HG02970 (cell line): ENCODE data around the gene TRIM66.

Source experiments
- ATAC-seq: cut with Tn5 transposase; IDR thresholded peaks from one replicate; pipeline ENCODE4 v1.9.1; 2021; ENCODE audit warnings: mild to moderate bottlenecking, moderate library complexity, moderate number of reproducible peaks; ENCODE audit not compliant: unreplicated experiment, low FRiP score

Gene TRIM66

GRCh38 chr11:8615291-8616032, 67.0 kb downstream of the TRIM66 start:
- no peak for ATAC-seq

- ATAC-seq = no peak
These were observed 68.0 kb downstream of the TRIM66 start for GRCh38 chr11:8614497-8614896.

GRCh38 chr11:8613036-8613435, 69.4 kb downstream of the TRIM66 start:
- no peak for ATAC-seq

DNA sequence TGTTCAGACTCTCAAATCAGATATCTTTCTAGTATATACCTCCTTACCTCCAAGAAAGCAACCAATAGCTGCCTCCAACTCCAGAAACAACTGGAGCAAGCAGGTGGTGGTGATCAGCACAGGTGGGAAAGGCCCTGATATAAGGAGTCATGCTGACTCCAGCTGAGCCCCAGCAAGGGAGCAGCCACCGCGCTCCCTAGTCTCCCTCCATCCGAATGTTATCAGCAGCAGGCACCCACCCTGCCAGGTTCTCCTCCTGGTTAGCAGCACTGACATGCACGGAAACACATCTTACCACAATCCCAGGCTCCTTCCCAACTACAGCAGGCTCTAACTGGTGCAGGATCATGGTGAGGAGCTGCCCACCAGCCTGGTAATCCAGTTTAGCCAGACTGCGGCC, 69.9 kb downstream of the TRIM66 start:
- no peak for ATAC-seq

- ATAC-seq = no peak
These were observed 71.8 kb downstream of the TRIM66 start for GRCh38 chr11:8610532-8611116.

GRCh38 chr11:8608652-8609051, 73.8 kb downstream of the TRIM66 start:
- no peak for ATAC-seq

DNA sequence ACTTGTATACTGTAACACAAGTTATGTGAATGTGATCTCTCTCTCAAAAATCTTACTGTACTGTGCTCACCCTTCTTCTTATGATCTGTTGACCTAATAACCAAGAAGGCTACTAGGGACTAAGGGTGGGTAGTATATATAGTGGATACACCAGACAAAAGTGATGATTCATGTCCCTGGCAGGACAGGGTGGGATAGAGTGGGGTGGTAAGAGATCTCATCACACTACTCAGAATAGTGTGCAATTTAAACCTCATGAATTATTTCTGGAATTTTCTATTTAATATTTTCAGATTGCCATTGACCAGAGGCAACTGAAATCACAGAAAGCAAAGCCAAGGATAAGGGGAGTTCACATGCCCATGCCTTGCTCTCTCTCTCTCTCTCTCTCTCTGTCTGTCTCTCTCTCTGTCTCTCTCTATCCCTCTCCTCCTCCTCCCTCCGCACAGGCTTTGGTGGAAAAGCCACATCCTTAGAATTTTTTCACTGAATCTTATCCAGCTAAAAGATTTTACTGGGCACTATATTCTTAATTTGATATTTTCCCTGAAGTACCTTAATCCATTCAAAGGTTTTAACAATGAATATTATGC, 76.4 kb downstream of the TRIM66 start:
- no peak for ATAC-seq

GRCh38 chr11:8604078-8604723, 78.3 kb downstream of the TRIM66 start:
- ATAC-seq = peak; percentile 68

DNA sequence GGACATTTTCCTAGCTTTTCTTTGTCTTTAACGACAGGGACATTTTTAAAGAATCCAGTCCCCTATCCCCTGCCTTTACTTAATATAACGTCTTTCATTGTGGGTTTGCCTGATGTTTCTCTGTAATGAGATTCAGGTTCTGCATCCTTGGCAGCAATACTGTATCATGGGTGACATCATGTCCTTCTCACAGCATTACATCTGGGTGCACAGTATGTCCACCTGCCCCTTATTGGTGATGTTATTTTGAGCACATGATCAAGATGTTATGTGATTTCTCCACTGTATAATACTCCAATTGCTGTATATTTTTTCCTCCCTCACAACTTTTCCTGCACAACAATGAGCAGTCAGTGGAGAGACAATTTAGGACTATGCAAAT, 78.8 kb downstream of the TRIM66 start:
- ATAC-seq = no peak

DNA sequence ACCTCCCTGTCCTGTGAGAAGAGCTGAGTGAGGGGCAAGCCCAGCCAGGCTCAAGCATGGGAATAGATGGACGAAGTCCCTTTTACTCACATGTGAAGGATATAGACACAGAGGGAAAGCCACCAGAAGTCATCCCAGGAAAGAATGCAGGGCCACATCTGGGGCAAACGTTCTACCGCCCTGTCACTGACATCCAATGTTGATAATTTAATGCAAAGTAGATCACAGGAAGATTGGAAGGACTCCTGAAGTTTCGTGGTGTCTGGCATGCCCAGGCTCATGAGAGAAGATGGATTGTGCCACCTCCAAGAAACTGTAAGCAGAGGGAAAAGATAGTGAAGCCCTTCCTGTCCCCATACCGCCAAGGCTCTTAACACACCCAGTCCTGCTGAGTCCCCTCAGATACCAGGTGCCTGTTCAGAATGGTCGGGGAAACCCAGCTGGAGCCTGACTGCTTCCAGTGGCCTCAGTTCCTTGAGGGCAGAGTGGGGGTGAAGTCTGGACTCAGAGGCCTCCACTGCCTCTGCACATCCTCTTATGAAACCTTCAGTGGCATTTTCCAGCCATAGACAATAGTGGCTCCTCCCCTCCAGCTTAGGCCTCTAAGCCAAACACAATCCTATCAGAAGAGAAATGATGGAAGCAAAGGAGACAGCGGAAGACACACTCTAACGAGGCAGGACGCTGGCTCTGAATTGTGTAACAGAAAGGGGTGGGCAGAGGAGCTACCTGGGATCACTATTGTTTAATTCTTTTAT, 80.9 kb downstream of the TRIM66 start:
- ATAC-seq = no peak

DNA sequence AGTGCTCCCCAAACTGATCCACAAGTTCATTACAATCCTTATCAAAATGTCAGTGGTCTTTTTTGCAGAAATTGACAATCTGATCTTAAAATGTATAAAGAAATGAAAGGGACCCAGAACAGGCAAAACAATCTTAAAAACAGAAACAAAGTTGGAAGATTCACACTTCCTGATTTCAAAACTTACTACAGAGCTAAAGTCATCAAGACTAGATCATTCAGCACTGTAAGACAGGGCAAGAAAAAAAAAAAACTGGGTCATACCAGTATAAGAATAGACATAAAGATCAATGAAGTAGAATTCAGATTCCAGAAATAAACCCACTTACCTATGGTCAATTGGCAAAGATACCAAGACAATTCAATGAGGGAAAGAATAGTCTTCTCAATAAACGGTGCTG, 84.0 kb downstream of the TRIM66 start:
- no peak for ATAC-seq

GRCh38 chr11:8597182-8597581, 85.3 kb downstream of the TRIM66 start:
- ATAC-seq = no peak

DNA sequence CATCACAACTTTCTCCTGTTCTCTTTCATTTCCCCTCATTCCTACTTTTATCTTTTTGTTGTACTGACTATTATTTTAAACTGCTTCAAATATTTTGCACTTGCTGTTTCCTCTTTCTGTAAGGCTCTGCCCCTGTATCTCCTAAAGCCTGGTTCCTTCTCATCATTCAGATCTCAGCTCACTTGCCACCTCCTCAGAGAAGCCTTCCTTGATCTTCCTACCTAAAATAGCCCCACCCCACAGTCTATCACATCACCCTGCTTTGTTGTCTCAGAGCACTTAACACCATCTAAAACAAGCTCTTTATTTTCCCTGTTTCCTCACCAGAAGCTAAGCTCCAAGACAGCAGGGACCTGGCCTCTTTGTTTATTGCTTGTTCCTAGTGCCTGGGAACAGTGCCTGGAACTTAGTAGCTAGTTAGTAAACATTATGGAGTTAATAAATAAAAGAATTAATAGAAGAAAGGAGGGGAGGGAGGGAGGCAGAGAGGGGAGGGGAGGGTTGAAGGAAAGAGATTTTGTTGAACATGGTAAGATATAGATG, 85.9 kb downstream of the TRIM66 start:
- ATAC-seq = no peak

GRCh38 chr11:8593935-8594909, 88.2 kb downstream of the TRIM66 start, which contains the start of gene STK33:
Gene STK33, minus strand, starts transcription at chr11:8594228. Its CDS starts 119,323 bp downstream, at chr11:8474905.
- ATAC-seq = peak; percentile 90

GRCh38 chr11:8593455-8593854, 89.0 kb downstream of the TRIM66 start:
- no peak for ATAC-seq

DNA sequence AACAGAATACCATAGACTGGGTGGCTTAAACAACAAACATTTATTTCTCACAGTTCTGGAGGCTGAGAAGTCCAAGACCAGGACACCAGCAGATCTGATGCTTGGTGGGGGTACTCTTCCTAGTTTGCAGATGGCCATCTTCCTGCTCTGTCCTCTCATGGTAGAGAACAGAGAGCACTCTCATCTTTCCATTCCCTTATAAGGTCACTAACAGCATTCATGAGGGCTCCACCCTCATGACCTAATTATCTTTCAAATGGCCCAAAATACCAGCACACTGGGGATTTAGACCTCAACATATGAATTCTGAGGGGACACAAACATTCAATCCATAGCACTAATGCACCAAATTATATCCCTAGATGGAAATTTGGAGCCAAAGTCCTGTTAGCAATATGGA, 94.5 kb downstream of the TRIM66 start:
- ATAC-seq = no peak

DNA sequence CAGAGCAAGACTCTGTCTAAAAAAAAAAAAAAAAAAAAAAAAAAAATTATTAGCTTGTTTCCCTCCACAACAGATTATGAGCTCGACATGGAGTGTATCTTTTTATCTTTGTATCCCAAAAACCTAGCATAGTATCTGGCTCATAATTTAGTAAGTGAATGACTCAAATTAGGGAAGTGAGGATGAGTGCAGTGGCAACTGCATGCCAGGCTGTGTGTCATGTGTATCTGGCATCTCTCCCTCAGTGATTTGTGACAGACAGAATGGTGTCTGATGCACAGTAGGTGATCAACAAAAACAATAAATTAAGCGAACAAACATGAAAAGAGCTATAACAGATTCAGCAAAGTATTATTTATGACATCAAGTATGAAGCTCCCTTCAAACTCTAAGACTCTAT, 95.7 kb downstream of the TRIM66 start:
- ATAC-seq = no peak

DNA sequence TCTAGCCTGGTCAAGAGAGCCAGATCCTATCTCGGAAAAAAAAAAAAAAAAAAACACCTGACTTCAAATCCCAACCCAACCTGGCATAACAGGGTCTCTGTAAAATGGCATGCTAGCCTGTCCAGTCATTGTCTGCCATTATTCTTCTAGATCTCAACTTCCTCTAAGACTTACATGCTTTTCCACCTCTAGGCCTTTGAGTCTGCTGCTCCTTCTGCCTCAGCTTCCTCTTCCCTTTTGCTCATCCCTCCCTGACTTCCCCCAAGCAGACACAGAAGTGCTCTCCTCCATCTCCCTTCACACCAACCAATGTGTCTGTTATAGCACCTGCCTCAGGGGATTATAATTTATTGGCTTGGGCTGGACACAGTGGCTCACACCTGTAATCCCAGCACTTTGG, 96.3 kb downstream of the TRIM66 start:
- no peak for ATAC-seq

DNA sequence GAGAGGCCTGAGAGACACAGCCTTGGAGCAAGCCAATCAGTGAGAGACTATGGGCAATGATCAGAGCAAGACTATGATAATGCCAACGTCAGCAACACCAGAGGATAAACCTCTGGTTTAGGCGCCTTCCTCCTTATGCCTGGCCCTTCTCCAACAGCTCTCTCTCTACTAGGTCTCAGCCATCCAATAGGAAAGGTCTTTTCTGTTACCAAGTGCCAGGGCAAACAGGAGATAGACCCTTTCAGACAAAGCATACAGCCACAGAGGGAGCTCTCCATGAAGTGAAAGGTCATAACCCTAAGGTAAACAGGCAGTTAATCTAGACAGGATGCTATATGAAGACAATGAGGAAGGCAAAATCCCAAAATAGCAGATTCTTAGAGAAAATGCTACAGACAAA, 98.0 kb downstream of the TRIM66 start:
- ATAC-seq = no peak
